ENCODE data around the gene CDH15.
"Not testable (repeated sequence)": the region's sequence is repeated elsewhere in the genome, so short reads cannot be mapped to it uniquely, and the experiment has no call there.

CDH15 gene

DNA sequence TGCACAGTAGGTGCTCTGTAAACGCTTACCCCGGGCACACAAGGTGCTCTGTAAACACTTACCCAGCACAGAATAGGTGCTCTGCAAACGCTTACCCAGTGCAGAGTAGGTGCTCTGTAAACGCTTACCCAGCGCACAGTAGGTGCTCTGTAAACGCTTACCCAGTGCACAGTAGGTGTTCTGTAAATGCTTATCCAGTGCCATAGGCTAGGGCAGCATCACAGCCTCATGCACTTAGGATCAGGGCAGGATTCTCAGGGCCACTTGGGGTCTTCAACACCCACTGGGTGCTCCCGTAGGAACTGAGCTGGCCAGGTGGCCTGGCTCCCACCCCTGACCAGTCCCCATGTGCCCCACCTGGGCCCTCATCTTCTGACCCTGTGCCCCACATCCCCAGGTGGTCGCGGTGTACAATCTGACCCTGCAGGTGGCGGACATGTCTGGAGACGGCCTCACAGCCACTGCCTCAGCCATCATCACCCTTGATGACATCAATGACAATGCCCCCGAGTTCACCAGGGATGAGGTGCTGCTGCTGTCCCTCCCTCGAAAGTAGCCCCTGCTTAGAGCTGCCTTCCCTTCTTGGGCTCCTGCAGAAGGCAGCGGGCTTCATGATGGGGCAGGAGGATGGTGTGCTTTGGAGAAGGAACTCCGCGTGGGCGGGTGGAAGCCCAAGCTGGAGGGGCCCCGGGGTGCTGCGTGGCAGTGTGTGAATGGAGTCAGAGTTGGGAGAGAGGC is 15.7 kb downstream of the CDH15 start:
- in situ Hi-C loops (cut with HindIII; ENCODE audit: low sequenced_read_pairs), result no loop called here

DNA sequence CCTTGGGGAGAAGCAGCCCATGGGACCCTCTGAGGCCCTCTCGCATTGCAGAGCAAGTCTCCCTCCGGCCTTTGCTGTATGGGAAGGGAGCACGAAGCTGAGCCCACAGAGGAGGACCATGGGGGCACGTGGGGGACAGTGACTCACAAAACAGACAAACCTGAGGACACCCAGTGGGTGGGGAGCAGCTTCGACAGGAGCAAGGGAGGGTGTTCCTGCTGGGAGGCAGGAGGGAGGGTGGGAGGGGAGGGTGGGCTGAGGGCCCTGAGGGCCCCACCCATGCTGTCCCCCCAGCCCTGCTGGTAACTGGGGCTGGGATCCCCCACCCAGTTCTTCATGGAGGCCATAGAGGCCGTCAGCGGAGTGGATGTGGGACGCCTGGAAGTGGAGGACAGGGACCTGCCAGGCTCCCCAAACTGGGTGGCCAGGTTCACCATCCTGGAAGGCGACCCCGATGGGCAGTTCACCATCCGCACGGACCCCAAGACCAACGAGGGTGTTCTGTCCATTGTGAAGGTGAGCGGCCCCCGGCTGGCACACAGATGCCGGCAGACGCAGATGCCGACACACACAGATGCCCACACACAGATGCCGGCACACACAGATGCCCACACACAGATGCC is 16.3 kb downstream of the CDH15 start:
- in situ Hi-C loops (cut with HindIII; ENCODE audit: low sequenced_read_pairs), result no loop called here

DNA sequence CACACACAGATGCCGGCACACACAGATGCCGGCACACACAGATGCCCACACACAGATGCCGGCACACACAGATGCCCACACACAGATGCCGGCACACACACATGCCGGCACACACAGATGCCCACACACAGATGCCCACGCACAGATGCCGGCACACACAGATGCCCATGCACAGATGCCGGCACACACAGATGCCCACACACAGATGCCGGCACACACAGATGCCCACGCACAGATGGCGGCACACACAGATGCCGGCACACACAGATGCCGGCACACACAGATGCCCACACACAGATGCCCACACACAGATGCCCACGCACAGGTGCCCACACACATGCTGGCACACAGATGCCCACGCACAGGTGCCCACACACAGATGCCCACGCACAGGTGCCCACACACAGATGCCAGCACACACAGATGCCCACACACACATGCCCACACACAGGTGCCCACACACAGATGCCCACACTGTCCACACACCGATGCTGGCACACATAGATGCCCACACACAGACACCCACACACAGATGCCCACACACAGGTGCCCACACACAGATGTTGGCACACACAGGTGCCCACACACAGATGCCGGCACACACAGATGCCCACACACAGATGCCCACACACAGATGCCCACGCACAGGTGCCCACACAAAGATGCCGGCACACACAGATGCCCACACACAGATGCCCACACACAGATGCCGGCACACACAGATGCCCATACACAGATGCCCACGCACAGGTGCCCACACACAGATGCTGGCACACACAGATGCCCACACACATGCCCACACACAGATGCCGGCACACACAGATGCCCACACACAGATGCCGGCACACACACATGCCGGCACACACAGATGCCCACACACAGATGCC is 17.2 kb downstream of the CDH15 start:
- in situ Hi-C loops (cut with HindIII; ENCODE audit: low sequenced_read_pairs), result not testable (repeated sequence)

DNA sequence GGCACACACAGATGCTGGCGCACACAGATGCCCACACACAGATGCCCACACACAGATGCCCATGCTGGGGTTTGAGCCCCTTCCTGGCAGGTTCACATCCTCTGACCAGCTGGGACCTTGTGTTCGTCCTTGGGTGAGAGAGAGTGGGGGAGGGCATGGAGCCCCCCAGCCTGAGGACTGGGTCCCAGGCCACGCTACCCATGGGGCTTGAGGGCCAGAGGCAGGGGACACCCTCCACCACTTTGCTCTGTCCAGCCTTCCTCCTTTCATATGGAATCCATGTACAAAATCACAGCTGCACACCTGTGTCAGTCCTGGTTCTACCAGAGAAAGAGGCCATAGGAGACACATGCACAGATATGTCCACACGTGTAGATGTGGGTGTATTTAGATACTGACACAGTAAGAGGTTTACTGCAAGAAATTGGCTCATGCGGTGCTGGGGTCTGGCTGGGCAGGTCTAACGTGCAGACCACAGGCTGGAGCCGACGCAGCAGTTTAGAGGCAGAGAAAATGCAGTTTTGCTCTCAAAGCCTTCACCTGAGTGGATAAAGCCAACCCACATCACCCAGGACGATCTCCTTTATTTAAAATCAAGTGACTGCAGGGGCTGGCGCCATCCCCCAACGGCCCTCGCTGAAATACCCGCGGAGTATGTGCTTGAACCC is 17.9 kb downstream of the CDH15 start:
- in situ Hi-C loops (cut with HindIII; ENCODE audit: low sequenced_read_pairs), result no loop called here

DNA sequence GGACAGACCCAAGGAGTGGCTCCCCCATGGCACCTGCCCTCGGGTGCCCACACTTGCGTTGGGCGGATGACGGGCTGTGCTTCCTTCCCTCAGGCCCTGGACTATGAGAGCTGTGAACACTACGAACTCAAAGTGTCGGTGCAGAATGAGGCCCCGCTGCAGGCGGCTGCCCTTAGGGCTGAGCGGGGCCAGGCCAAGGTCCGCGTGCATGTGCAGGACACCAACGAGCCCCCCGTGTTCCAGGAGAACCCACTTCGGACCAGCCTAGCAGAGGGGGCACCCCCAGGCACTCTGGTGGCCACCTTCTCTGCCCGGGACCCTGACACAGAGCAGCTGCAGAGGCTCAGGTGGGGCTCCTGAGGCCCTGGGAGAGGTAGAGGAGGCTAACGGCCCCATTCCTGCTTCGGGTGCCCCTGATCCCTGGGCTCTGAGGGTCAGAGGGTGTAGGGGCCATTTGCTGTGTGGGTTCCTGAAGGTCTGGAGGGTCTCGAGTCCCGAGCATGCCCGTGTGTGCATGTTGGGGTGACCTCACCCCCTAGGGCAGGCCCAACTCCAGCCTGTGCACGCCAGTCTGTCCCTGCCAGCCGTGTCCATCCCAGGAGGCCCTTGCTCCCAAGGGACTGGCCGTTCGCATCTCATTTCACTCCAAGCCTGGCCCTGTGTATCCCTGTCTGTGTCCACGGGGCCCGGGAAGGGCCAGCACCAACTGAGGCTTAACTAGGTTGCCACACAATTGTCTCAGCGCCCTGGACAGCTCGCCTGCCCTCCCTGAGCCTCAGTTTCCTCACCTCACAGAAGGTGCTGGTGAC is 18.8 kb downstream of the CDH15 start:
- in situ Hi-C loops (cut with HindIII; ENCODE audit: low sequenced_read_pairs), result no loop called here

DNA sequence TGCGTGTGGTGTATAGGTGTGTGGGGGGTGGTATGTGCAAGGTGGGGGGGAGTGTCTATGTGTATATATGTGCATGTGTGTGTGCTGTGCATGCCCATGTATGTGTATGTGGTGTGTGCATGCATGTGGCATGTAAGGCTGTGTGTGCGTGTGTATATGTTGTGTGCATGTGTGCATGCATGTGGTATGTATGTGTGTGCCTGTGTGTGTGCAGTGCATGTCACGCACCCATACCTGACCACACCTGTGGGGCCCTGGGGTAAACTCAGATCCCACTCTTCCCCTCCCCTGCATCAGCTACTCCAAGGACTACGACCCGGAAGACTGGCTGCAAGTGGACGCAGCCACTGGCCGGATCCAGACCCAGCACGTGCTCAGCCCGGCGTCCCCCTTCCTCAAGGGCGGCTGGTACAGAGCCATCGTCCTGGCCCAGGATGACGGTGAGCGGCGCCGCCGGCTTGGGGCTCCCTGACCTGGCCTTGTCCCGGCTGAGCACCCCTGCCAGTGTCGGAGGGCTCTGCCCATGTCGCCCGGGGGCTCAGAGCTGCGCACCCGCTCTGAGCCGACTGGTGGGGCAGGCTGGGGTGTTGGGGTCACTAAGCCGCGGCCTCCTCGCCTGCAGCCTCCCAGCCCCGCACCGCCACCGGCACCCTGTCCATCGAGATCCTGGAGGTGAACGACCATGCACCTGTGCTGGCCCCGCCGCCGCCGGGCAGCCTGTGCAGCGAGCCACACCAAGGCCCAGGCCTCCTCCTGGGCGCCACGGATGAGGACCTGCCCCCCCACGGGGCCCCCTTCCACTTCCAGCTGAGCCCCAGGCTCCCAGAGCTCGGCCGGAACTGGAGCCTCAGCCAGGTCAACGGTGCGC is 19.7 kb downstream of the CDH15 start:
- in situ Hi-C loops (cut with HindIII; ENCODE audit: low sequenced_read_pairs), result no loop called here

DNA sequence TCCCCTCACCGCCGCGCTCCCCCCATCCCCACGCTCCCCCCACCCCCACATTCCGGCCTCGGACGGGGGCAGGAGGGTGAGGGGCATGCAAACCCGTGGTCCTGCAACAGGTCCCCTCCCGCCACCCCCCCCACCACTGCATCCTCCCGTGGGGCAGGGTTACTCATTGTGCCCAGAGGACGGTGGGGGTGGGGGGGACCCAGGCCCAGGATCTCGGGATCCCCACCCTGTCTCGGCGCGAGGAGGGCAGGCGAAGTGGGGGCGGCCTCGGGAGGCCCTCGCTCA is 20.3 kb downstream of the CDH15 start:
- in situ Hi-C loops (cut with HindIII; ENCODE audit: low sequenced_read_pairs), result no loop called here

DNA sequence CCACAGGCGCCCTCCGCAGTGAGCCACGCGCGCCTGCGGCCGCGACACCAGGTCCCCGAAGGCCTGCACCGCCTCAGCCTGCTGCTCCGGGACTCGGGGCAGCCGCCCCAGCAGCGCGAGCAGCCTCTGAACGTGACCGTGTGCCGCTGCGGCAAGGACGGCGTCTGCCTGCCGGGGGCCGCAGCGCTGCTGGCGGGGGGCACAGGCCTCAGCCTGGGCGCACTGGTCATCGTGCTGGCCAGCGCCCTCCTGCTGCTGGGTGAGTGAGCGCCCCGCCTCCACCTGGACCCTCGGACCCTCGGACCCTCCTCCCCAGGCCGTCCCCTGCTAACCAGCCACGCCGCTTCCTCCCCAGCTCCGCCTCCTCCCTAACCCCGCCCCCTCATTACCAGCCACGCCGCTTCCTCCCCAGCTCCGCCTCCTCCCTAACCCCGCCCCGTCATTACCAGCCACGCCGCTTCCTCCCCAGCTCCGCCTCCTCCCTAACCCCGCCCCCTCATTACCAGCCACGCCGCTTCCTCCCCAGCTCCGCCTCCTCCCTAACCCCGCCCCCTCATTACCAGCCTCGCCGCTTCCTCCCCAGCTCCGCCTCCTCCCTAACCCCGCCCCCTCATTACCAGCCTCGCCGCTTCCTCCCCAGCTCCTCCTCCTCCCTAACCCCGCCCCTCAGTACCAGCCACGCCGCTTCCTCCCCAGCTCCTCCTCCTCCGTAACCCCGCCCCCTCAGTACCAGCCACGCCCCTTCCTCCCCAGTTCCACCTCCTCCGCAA is 20.8 kb downstream of the CDH15 start:
- in situ Hi-C loops (cut with HindIII; ENCODE audit: low sequenced_read_pairs), result not testable (repeated sequence)

DNA sequence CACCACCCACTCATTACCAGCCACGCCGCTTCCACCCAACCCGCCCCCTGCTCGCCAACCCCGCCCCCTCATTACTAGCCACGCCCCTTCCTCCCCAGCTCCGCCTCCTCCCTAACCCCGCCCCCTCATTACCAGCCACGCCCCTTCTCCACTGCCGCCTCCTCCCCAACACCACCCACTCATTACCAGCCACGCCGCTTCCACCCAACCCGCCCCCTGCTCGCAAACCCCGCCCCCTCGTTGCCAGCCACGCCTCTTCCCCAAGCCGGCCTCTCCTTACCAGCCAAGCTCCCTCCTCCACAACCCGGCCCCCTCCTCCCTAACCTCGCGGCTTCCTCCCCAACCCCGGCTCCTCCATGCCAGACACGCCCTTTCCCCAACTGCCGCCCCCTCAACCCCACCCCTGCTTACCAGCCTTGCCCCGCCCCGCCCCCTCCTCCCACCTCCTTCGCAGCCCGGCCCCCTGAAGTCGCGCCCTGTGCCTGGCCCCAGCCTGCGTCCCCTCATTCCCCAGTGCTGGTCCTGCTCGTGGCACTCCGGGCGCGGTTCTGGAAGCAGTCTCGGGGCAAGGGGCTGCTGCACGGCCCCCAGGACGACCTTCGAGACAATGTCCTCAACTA is 21.5 kb downstream of the CDH15 start:
- in situ Hi-C loops (cut with HindIII; ENCODE audit: low sequenced_read_pairs), result no loop called here

DNA sequence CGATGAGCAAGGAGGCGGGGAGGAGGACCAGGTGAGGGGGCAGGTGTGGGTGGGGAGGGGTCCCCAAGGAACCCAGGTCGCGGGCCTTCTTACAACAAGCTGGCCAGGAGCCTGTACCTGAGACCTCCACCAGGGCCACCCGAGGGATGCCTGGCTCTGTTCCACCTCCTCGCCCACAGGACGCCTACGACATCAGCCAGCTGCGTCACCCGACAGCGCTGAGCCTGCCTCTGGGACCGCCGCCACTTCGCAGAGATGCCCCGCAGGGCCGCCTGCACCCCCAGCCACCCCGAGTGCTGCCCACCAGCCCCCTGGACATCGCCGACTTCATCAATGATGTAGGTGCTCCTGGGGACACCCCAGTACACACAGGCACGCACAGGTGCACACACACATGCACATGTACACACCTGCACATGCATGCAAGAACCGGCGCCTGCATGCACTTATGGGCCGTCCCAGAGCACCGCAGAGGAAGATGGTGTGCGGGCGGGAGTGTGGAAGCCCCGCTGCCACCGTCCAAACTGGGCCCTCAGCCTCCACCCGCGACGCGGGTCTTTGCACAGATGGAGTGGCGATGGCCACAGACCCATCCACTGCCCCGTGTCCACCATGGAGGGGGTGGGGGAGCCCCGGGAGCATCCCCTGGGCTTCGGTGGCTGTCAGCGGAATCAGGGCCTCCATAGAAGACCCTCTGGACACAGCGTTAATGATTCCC is 22.2 kb downstream of the CDH15 start:
- in situ Hi-C loops (cut with HindIII; ENCODE audit: low sequenced_read_pairs), result no loop called here

DNA sequence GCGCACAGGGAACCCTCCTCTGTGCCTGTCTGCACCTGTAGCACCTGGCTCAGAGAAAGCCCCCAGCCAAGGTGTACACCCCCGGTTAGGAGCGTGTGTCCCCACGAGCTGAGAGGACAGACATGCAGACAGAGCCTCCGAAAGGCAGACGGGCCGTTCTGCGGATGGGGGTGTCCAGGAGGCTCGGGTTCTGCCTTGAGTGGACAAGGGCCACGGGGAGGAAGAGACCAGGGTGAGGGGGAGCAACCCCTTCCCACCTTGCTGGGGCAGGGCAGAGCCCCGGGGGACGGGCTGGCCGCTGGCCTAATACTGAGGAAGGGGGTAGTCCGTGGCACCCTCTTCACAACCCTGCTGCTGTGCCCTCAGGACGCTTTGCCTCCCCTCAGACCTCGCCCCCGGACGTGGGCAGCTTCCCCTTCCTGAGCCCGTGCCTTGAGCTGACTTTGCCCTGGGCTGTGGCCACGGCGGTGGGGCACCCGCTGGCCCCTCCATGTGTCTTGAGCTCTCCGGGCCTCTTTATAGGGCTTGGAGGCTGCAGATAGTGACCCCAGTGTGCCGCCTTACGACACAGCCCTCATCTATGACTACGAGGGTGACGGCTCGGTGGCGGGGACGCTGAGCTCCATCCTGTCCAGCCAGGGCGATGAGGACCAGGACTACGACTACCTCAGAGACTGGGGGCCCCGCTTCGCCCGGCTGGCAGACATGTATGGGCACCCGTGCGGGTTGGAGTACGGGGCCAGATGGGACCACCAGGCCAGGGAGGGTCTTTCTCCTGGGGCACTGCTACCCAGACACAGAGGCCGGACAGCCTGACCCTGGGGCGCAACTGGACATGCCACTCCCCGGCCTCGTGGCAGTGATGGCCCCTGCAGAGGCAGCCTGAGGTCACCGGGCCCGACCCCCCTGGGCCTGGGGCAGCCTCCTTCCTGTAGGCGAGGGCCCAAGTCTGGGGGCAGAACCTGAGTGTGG is 23.1 kb downstream of the CDH15 start:
- in situ Hi-C loops (cut with HindIII; ENCODE audit: low sequenced_read_pairs), result no loop called here

DNA sequence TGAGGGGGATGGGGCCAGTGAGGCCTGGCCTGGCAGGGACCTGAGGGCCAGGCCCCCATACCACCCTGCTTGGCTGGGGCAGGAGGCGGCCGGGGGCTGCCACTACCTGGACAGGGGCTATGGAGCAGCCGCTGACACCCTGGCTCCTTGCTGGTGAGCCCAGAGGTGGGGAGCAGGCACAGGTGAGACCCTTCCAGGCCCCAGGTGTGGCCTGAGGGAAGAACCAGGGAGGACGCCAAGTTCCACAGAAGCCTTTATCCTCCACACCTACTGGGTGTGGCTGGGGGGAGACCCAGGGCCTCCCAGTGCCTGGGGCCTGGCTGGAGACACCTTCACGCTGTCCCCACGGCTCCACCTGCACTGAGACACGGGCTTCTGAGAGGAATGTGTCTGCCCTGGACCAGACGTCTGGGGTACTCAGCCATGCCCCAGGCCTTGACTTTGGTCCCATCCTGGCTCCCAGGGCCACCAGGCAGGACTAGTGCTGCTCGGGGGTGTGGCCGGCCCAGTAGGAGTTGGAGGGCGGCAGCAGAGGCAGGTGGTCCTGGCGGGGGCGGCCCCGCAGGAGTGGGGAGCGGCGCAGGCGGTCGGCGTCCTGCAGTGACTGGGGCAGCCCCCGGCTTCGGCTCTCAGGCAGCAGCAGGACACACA is 24.1 kb downstream of the CDH15 start:
- in situ Hi-C loops (cut with HindIII; ENCODE audit: low sequenced_read_pairs), result no loop called here

DNA sequence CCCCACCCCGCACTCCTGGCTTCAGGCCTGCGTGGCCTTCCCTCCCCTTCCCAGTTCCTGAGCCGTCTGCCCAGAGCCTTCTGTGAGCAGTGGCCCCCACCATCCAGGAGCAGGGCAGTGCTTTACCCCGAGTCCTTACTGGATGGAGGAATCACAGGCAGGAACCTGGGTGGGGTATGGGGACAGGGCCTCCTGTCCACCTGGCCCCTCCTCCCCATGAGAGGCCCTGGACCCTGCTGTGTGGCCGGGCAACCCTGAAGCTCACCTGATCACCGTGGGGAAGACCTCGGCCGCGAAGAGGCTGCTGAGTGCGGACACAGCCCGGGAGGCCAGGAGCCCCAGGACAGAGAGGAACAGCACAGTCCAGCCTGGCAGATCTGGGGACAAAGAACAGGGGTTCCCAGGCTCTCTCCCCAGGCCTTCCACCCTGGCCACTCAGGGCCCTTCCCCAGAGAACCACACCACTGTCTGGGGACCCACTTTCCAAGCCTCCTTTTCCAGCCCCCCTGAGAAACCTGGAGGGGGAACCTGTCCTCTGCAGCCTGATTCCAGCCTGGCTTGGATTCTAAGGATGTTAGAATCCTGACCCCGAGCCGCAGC is 25.6 kb downstream of the CDH15 start:
- in situ Hi-C loops (cut with HindIII; ENCODE audit: low sequenced_read_pairs), result no loop called here

DNA sequence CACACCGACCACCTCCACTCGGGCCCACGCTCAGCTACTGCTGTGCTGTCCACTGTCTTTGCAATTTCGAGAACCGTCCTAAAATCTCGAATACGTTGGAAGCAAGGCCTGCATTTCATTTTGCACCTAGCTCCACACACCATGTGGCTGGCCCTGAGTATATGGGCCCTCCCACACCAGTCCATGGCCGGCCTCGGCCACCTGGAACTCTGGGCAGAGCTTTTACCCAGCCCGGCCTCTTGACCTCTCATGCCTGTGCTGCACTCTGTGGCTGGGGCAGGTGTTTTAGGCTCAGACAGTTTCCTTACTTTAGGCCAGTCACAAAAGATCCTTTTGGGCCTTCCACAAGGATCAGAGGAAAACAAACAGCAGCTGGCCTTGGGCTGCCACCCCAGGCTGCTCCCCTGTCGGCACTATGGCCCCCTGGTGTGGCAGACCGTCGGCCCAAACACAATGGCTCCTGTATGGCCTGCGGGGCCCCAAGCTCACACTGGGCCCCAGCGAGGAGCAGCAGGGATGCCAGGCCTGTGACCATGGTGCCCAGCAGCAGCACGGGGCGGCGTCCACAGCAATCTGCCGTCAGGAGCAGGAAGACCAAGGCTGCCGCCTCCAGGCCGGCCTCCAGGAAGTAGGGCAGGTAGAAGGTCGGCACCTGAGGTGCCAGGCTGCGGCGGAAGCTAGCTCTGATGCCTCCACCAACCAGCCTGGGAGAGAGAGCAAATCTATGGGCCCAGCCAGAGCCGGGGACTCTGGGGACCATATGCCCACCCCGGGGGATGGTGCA is 26.3 kb downstream of the CDH15 start:
- in situ Hi-C loops (cut with HindIII; ENCODE audit: low sequenced_read_pairs), result no loop called here
